Testis (tissue), 3 donors: ENCODE data around the gene B3GALNT1. TPM values are rescaled to one million over a fixed set of nuclear protein-coding genes. Genes with fewer than 3 reads are reported as not detected.

Source experiments
- DNase-seq: peaks from one replicate; pipeline ENCODE4 v3.0.0-alpha.2; 2019
- H3K27ac ChIP-seq, 2 donors: fragments of 200-600 bp; sonication (generic); one replicate each; pipeline ENCODE4 v1.5.1; 2019
- H3K27me3 ChIP-seq: fragments of 200-600 bp; sonication (generic); one replicate; pipeline ENCODE4 v1.5.1; 2019
- H3K36me3 ChIP-seq: fragments of 200-600 bp; sonication (generic); one replicate; pipeline ENCODE4 v1.5.1; 2017; ENCODE audit warnings: low read depth; ENCODE audit errors: missing control alignments
- H3K4me1 ChIP-seq: fragments of 200-600 bp; sonication (generic); one replicate; pipeline ENCODE4 v1.5.1; 2019
- H3K4me3 ChIP-seq, 2 donors: fragments of 200-600 bp; sonication (generic); one replicate each; pipeline ENCODE4 v1.5.1; 2017 to 2019
- H3K9me3 ChIP-seq: fragments of 200-600 bp; sonication (generic); one replicate; pipeline ENCODE4 v1.5.1; 2017
- CTCF ChIP-seq, 3 experiments: fragments of 450-650 bp in 2 of 3; fragments of 200-600 bp in 1 of 3; sonication (generic) in 1 of 3; IDR thresholded peaks; one replicate each; pipeline ENCODE4 v1.5.1; 2016 to 2019; ENCODE audit warnings: antibody characterized with exemption in 3 of 3, mild to moderate bottlenecking in 2 of 3, moderate library complexity in 1 of 3
- POLR2A ChIP-seq: fragments of 450-650 bp; IDR thresholded peaks from one replicate; pipeline ENCODE4 v1.6.1; 2017; ENCODE audit warnings: antibody characterized with exemption, mild to moderate bottlenecking, moderate library complexity
- WGBS, 2 donors: methylation state at CpG; one replicate each; pipeline ENCODE4 v1.1.5; 2018; 5-methylcytosine and 5-hydroxymethylcytosine counted together
- intact Hi-C: fragments of 100-400 bp; cut with DNase I; formaldehyde crosslinking; loops from one replicate; pipeline ENCODE4 v1.15.1; 2023; ENCODE audit warnings: low total_unique reads
- polyA plus RNA-seq: library from polyadenylated mRNA; stranded (reverse); fragments of 350-450 nt; fragmentation: Illumina TruSeq; extraction: RNeasy Lipid Tissue Mini Kit (QIAGEN cat#74804); gene quantifications from one replicate; pipeline ENCODE4 v1.2.3, GENCODE V29; 2014; ENCODE audit warnings: low read depth, low replicate concordance; ENCODE audit not compliant: insufficient read depth
- total RNA-seq, 2 donors: library from RNA; depleted of rRNA; stranded (reverse); fragments of >200 nt; gene quantifications; one replicate each; pipeline ENCODE4 v1.2.3, GENCODE V29; 2016

The B3GALNT1 gene
- total and polyA plus RNA-seq, 3 donors from 2014 or later = 17.0 to 22.0 (median 20.2) TPM

- Histone ChIP-seq H3K4me3 (no peak overlapping the region), H3K27ac (no peak overlapping the region), H3K27me3 (no peaks in the 10 kb centered on the region), H3K36me3 (no peaks in the 10 kb centered on the region), H3K4me1 (no peaks in the 10 kb centered on the region), H3K9me3 (no peaks in the 10 kb centered on the region)
- WGBS, 2 donors = 96% methylated on average over 1 of the region's 1 CpG
- no peak for TF ChIP-seq POLR2A
- TF ChIP-seq CTCF (IDR thresholded peaks at IDR 0.05) = no peak
- intact Hi-C loops = no loop called here
- DNase-seq = no peak
These were observed 37.8 kb downstream of the B3GALNT1 start for GRCh38 chr3:161067335-161067734.

GRCh38 chr3:161066930-161067329, 38.2 kb downstream of the B3GALNT1 start:
- no peak for DNase-seq
- Histone ChIP-seq H3K36me3 (no peaks in the 10 kb centered on the region), H3K27ac (no peak overlapping the region), H3K4me1 (no peaks in the 10 kb centered on the region), H3K27me3 (no peaks in the 10 kb centered on the region), H3K4me3 (no peak overlapping the region), H3K9me3 (no peaks in the 10 kb centered on the region)
- 89 to 90% methylated on average over 3 of the region's 3 CpGs for WGBS, 2 donors
- TF ChIP-seq POLR2A = no peak
- no peak for TF ChIP-seq CTCF (IDR thresholded peaks at IDR 0.05)
- intact Hi-C loops = no loop called here

GRCh38 chr3:161064413-161064812, 40.7 kb downstream of the B3GALNT1 start:
- Histone ChIP-seq H3K27me3 (no peaks in the 10 kb centered on the region), H3K36me3 (no peaks in the 10 kb centered on the region), H3K9me3 (no peaks in the 10 kb centered on the region), H3K4me3 (no peak overlapping the region), H3K27ac (no peak overlapping the region), H3K4me1 (no peaks in the 10 kb centered on the region)
- intact Hi-C loops = no loop called here
- 83 to 86% methylated on average over 5 of the region's 5 CpGs for WGBS, 2 donors
- no peak for DNase-seq
- no peak for TF ChIP-seq CTCF (IDR thresholded peaks at IDR 0.05)
- TF ChIP-seq POLR2A = no peak

GRCh38 chr3:161054860-161055604, 50.1 kb downstream of the B3GALNT1 start:
- TF ChIP-seq POLR2A (no peak), CTCF (IDR thresholded peaks at IDR 0.05) (no peak)
- 75 to 81% methylated on average over 5 of the region's 5 CpGs for WGBS, 2 donors
- intact Hi-C loops = no loop called here

GRCh38 chr3:161051856-161052255, 53.3 kb downstream of the B3GALNT1 start:
- no peaks in the 10 kb centered on the region for H3K9me3 ChIP-seq
- no peaks in the 10 kb centered on the region for H3K27me3 ChIP-seq
- no peaks in the 10 kb centered on the region for H3K36me3 ChIP-seq
- H3K4me1 ChIP-seq = no peaks in the 10 kb centered on the region
- TF ChIP-seq POLR2A (no peak), CTCF (IDR thresholded peaks at IDR 0.05) (no peak)
- intact Hi-C loops = no loop called here
- no peak for DNase-seq
- no peak overlapping the region for H3K27ac ChIP-seq
- 90 to 93% methylated on average over 6 of the region's 6 CpGs for WGBS, 2 donors
- H3K4me3 ChIP-seq = no peak overlapping the region

More at GRCh38 chr3:161054860-161055604, 50.1 kb downstream of the B3GALNT1 start:
- no peaks in the 10 kb centered on the region for H3K9me3 ChIP-seq
- H3K4me3 ChIP-seq = no peak overlapping the region
- no peaks in the 10 kb centered on the region for H3K27me3 ChIP-seq
- no peak overlapping the region for H3K27ac ChIP-seq
- H3K36me3 ChIP-seq = no peaks in the 10 kb centered on the region
- no peaks in the 10 kb centered on the region for H3K4me1 ChIP-seq
- no peak for DNase-seq
